Skin of body (tissue), 1 donor: ENCODE measurements around the gene RBP2. TPM values are rescaled to one million over a fixed set of nuclear protein-coding genes. Genes with fewer than 3 reads are reported as not detected.

Source experiments
- total RNA-seq: library from RNA; depleted of rRNA; stranded (reverse); fragments of >200 nt; gene quantifications from one replicate; pipeline ENCODE4 v1.2.3, GENCODE V29; 2014

Gene RBP2
- total RNA-seq, 1 donor from 2014 or later = not detected

Other genes with a start within 250 kb of the RBP2 start
- 45.5 TPM for gene MRPS22, start 132.5 kb downstream of the RBP2 start, total RNA-seq
- 124 TPM for gene COPB2, start 86.9 kb downstream of the RBP2 start, total RNA-seq
- 21.6 TPM for gene RBP1, start 63.2 kb upstream of the RBP2 start, total RNA-seq
- gene NMNAT3, start 201.5 kb upstream of the RBP2 start, total RNA-seq = 6.7 TPM